Esophagus (tissue), 2 donors: ENCODE results near the gene AEN. TPM values are rescaled to one million over a fixed set of nuclear protein-coding genes. Genes with fewer than 3 reads are reported as not detected.
"Not testable (repeated sequence)": the region's sequence is repeated elsewhere in the genome, so short reads cannot be mapped to it uniquely, and the experiment has no call there.

Source experiments
- H3K27ac ChIP-seq, 2 donors: one replicate each; pipeline ENCODE4 v1.5.1; 2013; ENCODE audit warnings: low read depth in 2 of 2, mild to moderate bottlenecking in 2 of 2, inconsistent platforms in 1 of 2, low read length in 1 of 2, moderate library complexity in 1 of 2
- H3K27me3 ChIP-seq, 2 donors: one replicate each; pipeline ENCODE4 v1.6.1; 2013; ENCODE audit warnings: low read length in 2 of 2, control low read depth in 1 of 2, mild to moderate bottlenecking in 1 of 2; ENCODE audit not compliant: insufficient read depth in 2 of 2, control insufficient read depth in 1 of 2
- H3K36me3 ChIP-seq, 2 donors: one replicate each; pipeline ENCODE4 v1.6.1; 2013; ENCODE audit warnings: low read length in 1 of 2; ENCODE audit not compliant: control insufficient read depth in 2 of 2, insufficient read depth in 2 of 2
- H3K4me1 ChIP-seq, 2 donors: one replicate each; pipeline ENCODE4 v1.6.1; 2013; ENCODE audit warnings: low read length in 1 of 2; ENCODE audit not compliant: control insufficient read depth in 2 of 2, insufficient read depth in 2 of 2
- H3K4me3 ChIP-seq, 2 donors: one replicate each; pipeline ENCODE4 v1.5.1; 2013; ENCODE audit warnings: low read length in 2 of 2, mild to moderate bottlenecking in 2 of 2, low read depth in 1 of 2, moderate library complexity in 1 of 2
- H3K9me3 ChIP-seq, 2 donors: one replicate each; pipeline ENCODE4 v1.6.1; 2013; ENCODE audit warnings: mild to moderate bottlenecking in 2 of 2, low read depth in 1 of 2, low read length in 1 of 2, moderate library complexity in 1 of 2; ENCODE audit not compliant: control insufficient read depth in 2 of 2, insufficient read depth in 1 of 2
- WGBS, 2 donors: extraction: QIAGEN DNeasy Blood & Tissue Kit; methylation state at CpG; one replicate each; pipeline ENCODE4 v1.1.7; 2013; 5-methylcytosine and 5-hydroxymethylcytosine counted together
- polyA plus RNA-seq, 2 donors: library from polyadenylated mRNA; stranded (reverse); fragments of 200-250 nt; gene quantifications; one replicate each; pipeline ENCODE4 v1.2.3, GENCODE V29; 2013
- donor health status: healthy with polysubstance abuse.
- donor health status: Bipolar disorder and iron deficiency.

Gene AEN
- polyA plus RNA-seq, 2 donors: 5.5 to 10.1 TPM

DNA sequence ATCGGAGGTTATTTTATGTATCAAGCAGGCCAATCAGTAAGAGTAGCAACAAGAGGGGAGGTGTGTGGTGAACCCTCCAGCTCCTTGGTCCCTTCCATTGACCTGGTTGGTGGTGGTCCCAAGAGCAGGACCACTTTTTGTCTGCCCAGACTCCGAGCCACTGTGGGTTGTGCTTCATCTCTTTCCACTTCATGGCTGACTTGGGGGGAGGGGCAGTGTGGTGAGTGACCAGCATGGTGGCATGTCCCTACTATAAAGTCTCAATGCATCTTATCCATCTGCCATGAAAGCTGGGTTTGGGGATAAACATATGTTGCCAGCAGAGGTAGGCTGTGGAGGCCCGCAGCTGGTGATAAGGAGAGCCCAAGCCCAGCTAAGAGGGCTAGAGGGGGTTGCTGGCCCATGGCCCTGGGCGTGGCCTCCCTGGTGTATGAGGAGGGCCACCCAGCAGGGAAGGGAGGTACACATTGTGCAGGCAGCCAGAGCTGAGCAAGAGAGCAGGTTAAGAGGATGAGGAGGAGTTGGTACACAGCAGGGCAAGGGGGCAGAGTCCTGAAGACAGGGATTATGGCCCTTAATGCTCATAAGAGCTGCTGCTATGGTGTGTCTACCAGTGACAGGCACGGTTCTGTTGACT lies 7.0 kb downstream of the AEN start:
- Histone ChIP-seq H3K4me3 (no peak overlapping the region), H3K27me3 (no peaks in the 10 kb centered on the region), H3K9me3 (no peaks in the 10 kb centered on the region), H3K36me3 (peaks cover 10 to 24% of the 10 kb centered on the region in 2 donors), H3K4me1 (peaks cover 0 to 21% of the 10 kb centered on the region in 2 donors), H3K27ac (peak overlapping the region in 1 of 2 donors; percentile 8)
- 96% methylated on average over 5 of the region's 5 CpGs for WGBS, 2 donors

DNA sequence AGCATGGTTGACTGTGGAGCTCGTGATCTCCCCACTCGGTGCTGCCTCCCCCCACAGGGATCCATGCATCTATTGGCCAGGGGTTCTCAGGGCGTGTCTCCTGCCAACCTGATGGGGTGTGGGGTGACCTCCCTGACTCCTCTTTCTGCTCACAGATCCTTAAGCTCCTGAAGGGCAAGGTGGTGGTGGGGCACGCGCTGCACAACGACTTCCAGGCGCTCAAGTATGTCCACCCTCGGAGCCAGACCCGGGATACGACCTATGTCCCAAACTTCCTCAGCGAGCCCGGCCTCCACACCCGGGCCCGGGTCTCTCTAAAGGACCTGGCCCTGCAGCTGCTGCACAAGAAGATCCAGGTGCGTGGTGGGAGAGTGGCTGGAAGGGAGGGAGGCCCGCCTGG lies 7.9 kb downstream of the AEN start:
- H3K4me1 ChIP-seq: peaks cover 0 to 18% of the 10 kb centered on the region in 2 donors

DNA sequence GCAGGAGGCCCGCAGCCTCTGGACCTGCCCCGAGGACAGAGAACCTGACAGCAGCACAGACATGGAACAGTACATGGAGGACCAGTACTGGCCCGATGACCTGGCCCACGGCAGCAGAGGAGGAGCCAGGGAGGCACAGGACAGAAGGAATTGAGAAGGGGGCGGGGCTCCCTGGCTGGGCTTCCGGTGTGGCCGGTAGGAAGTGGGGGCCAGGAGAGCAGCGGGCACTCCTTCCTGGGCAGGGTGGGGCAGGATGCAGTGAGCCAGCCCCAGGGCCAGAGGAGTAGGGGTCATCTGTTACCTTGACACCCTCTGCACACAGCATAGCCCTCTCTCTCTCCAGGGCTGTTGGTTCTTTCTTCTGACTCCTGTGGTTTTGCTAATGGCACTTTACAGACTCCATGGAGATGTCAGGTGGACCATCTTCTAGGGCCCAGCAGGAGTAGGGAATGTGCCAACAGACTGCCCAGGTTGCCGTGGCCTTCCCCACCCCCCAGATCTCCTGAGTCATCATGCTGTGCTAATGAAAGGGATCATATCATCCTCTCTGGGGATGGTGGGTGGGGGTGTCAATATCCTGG lies 9.1 kb downstream of the AEN start:
- H3K27me3 ChIP-seq: no peaks in the 10 kb centered on the region
- no peak overlapping the region for H3K4me3 ChIP-seq
- H3K27ac ChIP-seq: peak overlapping the region; percentile 50 to 62
- peaks cover 10 to 24% of the 10 kb centered on the region in 2 donors for H3K36me3 ChIP-seq
- H3K9me3 ChIP-seq: no peaks in the 10 kb centered on the region
- peaks cover 0 to 16% of the 10 kb centered on the region in 2 donors for H3K4me1 ChIP-seq
- WGBS, 2 donors: 63 to 65% methylated on average over 9 of the region's 9 CpGs

More for the DNA sequence above, 7.9 kb downstream of the AEN start:
- 89 to 93% methylated on average over 15 to 16 of the region's 16 CpGs for WGBS, 2 donors
- Histone ChIP-seq H3K4me3 (no peak overlapping the region), H3K36me3 (peaks cover 10 to 24% of the 10 kb centered on the region in 2 donors), H3K27me3 (no peaks in the 10 kb centered on the region), H3K9me3 (no peaks in the 10 kb centered on the region), H3K27ac (no peak overlapping the region)

DNA sequence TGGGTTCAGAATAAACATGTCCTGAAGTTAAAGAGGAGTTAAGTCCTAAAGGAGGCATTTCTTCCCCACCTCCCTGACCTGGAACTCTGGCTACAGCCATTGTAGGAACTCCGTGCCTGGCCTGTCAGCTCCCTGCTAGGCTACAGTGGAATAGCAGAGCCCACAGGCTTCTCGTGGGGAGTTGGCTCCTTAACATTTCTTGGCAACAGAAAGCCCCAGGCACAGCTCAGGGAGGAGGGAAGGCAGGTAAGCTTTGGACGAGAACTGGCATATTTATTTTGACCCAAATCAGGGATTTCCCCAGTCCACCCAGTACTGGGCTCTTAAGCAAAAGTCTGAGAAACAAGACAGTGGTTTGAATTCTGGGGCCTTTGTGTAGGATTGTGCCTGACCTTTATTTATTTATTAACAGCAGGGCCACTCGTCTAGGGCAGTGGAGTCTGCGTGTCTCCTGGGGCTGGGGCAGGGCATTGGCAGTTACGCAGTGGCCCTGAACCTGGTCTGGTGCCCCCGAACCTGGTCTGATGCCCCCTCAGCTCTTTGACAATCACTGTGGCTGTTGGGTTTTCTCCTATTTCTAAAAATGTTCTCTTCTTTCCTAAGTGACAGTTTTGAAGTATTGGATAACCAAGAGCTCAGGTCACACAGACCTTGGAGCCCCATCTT lies 9.8 kb downstream of the AEN start:
- Histone ChIP-seq H3K9me3 (no peaks in the 10 kb centered on the region), H3K4me1 (peaks cover 0 to 16% of the 10 kb centered on the region in 2 donors), H3K4me3 (no peak overlapping the region), H3K36me3 (peaks cover 10 to 24% of the 10 kb centered on the region in 2 donors), H3K27me3 (no peaks in the 10 kb centered on the region), H3K27ac (peak overlapping the region; percentile 50 to 69)
- WGBS, 2 donors: 63 to 78% methylated on average over 7 of the region's 7 CpGs

DNA sequence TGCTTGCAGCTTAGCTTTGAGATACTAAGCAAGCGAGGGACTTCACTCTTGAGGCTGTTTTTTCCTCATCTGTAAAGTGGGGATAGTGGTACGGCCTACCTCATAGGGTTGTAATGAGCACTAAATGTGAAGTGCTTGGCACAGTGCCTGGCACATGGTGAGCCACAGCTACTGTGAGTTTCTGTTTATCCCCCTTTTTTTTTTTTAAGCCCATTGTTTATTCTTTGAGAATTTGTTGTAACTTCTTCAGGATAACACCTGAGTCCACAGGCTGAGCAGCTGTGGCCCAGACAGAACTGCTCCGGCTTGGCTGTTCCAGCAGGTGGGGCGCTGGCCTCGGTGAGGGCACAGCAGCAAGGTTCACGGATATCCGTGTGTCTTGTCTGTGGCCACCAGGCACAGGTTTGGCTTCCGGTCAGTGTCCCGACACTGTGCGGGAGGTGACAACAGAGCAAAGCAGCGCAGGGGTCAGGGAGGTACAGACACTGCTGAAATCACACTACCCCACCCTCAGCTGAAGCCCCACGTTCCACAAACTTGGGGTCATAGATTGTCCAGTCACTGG lies 10.4 kb downstream of the AEN start:
- H3K4me1 ChIP-seq: peaks cover 0 to 10% of the 10 kb centered on the region in 2 donors
- no peak overlapping the region for H3K4me3 ChIP-seq
- peaks cover 6 to 19% of the 10 kb centered on the region in 2 donors for H3K36me3 ChIP-seq
- no peaks in the 10 kb centered on the region for H3K9me3 ChIP-seq
- 92 to 95% methylated on average over 12 of the region's 12 CpGs for WGBS, 2 donors
- no peaks in the 10 kb centered on the region for H3K27me3 ChIP-seq
- H3K27ac ChIP-seq: peak overlapping the region in 1 of 2 donors; percentile 15

DNA sequence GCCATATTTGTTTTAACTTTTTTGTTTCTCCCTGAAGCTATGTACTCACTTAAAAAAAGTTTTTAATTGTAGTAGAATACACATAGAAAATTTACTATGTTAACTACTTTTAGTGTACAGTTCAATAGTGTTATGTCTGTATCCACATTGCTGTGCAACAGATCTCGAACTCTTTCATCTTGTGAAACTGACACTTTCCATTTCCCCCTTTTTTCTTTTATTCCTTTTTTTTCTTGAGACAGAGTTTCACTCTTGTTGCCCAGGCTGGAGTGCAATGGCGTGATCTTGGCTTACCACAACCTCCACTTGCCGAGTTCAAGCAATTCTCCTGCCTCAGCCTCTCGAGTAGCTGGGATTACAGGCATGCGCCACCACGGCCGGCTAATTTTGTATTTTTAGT lies 11.7 kb downstream of the AEN start:
- not testable (repeated sequence) for H3K27me3 ChIP-seq, H3K4me3 ChIP-seq, H3K27ac ChIP-seq, H3K9me3 ChIP-seq
- H3K36me3 ChIP-seq: peaks cover 6 to 17% of the 10 kb centered on the region in 2 donors
- peaks cover 0 to 14% of the 10 kb centered on the region in 2 donors for H3K4me1 ChIP-seq
- 88 to 94% methylated on average over 7 of the region's 7 CpGs for WGBS, 2 donors

DNA sequence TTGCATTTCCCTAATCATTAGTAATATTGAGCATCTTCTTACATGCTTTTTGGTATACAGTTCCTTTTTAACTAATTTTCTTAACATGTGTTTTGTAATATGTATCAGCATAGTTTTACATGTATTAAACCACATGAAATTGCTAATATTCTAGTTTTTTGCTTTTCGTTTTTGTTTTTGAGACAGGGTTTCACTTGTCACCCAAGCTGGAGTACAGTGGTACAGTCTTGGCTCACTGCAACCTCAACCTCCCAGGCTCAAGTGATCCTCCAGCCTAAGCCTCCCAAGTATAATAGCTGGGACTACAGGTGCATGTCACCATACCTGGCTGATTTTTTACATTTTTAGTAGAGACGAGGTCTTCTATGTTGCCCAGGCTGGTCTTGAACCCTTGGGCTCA lies 13.3 kb downstream of the AEN start:
- peaks cover 3 to 22% of the 10 kb centered on the region in 2 donors for H3K4me1 ChIP-seq
- no peaks in the 10 kb centered on the region for H3K9me3 ChIP-seq
- H3K27me3 ChIP-seq: no peaks in the 10 kb centered on the region
- WGBS, 2 donors: 86 to 92% methylated on average over 2 of the region's 2 CpGs
- H3K4me3 ChIP-seq: no peak overlapping the region
- H3K27ac ChIP-seq: no peak overlapping the region
- H3K36me3 ChIP-seq: peaks cover 6 to 9% of the 10 kb centered on the region in 2 donors

DNA sequence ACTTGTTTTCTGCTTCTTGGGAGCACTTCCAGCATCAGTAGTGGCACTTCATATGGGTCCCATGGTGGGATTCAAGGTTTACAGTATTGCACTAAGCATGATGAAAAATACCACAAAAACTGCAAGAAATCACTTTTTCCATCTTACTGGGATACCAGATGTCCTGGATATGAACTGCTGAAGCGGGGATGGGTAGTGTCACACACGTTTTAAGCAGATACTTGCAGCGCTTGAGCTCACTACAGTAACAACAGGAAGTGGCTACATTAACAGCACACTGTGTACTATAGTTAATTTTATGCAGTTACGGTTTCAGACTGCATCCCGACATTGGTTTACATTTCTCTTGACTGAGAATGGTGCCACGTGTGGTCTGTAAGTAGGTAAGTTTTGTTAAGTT lies 14.2 kb downstream of the AEN start:
- Histone ChIP-seq H3K4me3 (no peak overlapping the region), H3K4me1 (peaks cover 3 to 20% of the 10 kb centered on the region in 2 donors), H3K9me3 (no peaks in the 10 kb centered on the region), H3K27me3 (no peaks in the 10 kb centered on the region), H3K27ac (no peak overlapping the region), H3K36me3 (peaks cover 2 to 3% of the 10 kb centered on the region in 2 donors)
- 61 to 63% methylated on average over 6 of the region's 6 CpGs for WGBS, 2 donors

DNA sequence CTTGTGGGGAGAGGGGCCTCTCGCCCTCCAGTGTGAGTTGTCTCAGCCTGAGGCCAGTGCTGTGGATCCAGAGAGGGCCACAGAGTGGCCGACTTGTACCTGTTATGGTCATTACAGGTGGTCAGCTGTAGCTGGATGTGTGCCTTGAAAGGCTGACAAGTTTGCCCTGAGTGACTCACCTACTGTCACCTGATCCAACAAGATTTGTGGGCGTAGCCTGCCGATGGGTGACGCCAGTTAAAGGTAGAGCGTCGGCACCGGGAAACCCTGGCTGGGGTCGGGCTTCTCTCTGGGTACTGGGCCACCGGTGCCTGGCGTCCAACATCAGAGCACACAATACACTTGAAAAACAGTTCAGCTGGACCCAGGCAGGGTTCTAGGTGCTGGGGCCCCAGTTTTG lies 14.9 kb downstream of the AEN start:
- WGBS, 2 donors: 54 to 72% methylated on average over 11 of the region's 11 CpGs
- peaks cover 3 to 19% of the 10 kb centered on the region in 2 donors for H3K4me1 ChIP-seq
- peak overlapping the region; percentile 83 to 88 for H3K27ac ChIP-seq
- H3K36me3 ChIP-seq: peaks cover 0 to 3% of the 10 kb centered on the region in 2 donors
- no peaks in the 10 kb centered on the region for H3K9me3 ChIP-seq
- no peaks in the 10 kb centered on the region for H3K27me3 ChIP-seq
- H3K4me3 ChIP-seq: no peak overlapping the region
